SU-DHL-6 (cell line): ENCODE measurements around the gene ACAA1.

ENCODE experiments used
- H2AFZ ChIP-seq: fragments of 200-600 bp; sonication (generic); 2 replicates; pipeline ENCODE4 v1.6.1; 2014; ENCODE audit warnings: low read depth, mild to moderate bottlenecking, moderate library complexity, mixed read lengths, antibody characterized with exemption, low read length; ENCODE audit not compliant: severe bottlenecking
- H3F3A ChIP-seq: fragments of 200-600 bp; shearing (Covaris generic); 2 replicates; pipeline ENCODE4 v1.6.0; 2016; ENCODE audit warnings: antibody characterized with exemption, mild to moderate bottlenecking; ENCODE audit not compliant: insufficient read depth
- H3K27ac ChIP-seq: fragments of 200-600 bp; sonication (generic); 2 replicates; pipeline ENCODE4 v1.5.1; 2016; ENCODE audit warnings: low read depth, mild to moderate bottlenecking, low read length, moderate library complexity, mixed read lengths
- H3K27me3 ChIP-seq: fragments of 200-600 bp; sonication (generic), shearing (Covaris generic); 2 replicates; pipeline ENCODE4 v1.6.0; 2014; ENCODE audit warnings: mild to moderate bottlenecking, low read length
- H3K36me3 ChIP-seq: fragments of 200-600 bp; sonication (generic); 2 replicates; pipeline ENCODE4 v1.6.1; 2014; ENCODE audit warnings: mild to moderate bottlenecking, low read length, mixed read lengths
- H3K4me2 ChIP-seq: fragments of 300-600, 200-600 bp; shearing (Covaris generic), sonication (generic); 2 replicates; pipeline ENCODE4 v1.6.0; 2014; ENCODE audit warnings: low read length, low read depth, mild to moderate bottlenecking; ENCODE audit not compliant: poor library complexity, severe bottlenecking
- H3K4me3 ChIP-seq: fragments of 200-600 bp; sonication (generic); 2 replicates; pipeline ENCODE4 v1.5.1; 2014; ENCODE audit warnings: antibody characterized with exemption, low read length, mild to moderate bottlenecking, mixed read lengths; ENCODE audit not compliant: insufficient read depth, poor library complexity, severe bottlenecking
- H3K79me2 ChIP-seq: fragments of 200-600 bp; sonication (generic); 2 replicates; pipeline ENCODE4 v1.6.1; 2014; ENCODE audit warnings: mild to moderate bottlenecking, low read length, moderate library complexity; ENCODE audit not compliant: insufficient read depth
- H3K9ac ChIP-seq: fragments of 200-600 bp; sonication (generic); 2 replicates; pipeline ENCODE4 v1.7.0; 2014; ENCODE audit warnings: mild to moderate bottlenecking, low read length
- H3K9me2 ChIP-seq: fragments of 200-600 bp; sonication (generic); replicated peaks from 2 replicates; pipeline ENCODE4 v1.6.1; 2014; ENCODE audit warnings: low read length; ENCODE audit not compliant: insufficient read depth
- H3K9me3 ChIP-seq: fragments of 200-600 bp; sonication (generic); 2 replicates; pipeline ENCODE4 v1.6.1; 2014; ENCODE audit warnings: low read length, mixed read lengths; ENCODE audit not compliant: insufficient read depth
- H4K20me1 ChIP-seq: fragments of 200-600 bp; sonication (generic); 2 replicates; pipeline ENCODE4 v1.6.1; 2014; ENCODE audit warnings: low read depth, mild to moderate bottlenecking, antibody characterized with exemption, low read length, moderate library complexity, mixed read lengths
- EZH2phosphoT487 ChIP-seq: fragments of 200-600 bp; sonication (generic), shearing (Covaris generic); conservative IDR thresholded peaks from 2 replicates; pipeline ENCODE4 v1.6.1; 2018; ENCODE audit warnings: mild to moderate bottlenecking, antibody characterized with exemption, low read length, moderate library complexity, mixed read lengths
- TF ChIP-seq, protein P1 (sequence below): fragments of 200-600 bp; sonication (generic); IDR thresholded peaks from one replicate; pipeline ENCODE4 v1.5.1; 2017; ENCODE audit warnings: antibody characterized with exemption, mild to moderate bottlenecking, low read length, moderate library complexity; ENCODE audit not compliant: insufficient read depth, poor library complexity, severe bottlenecking

ACAA1 gene

DNA sequence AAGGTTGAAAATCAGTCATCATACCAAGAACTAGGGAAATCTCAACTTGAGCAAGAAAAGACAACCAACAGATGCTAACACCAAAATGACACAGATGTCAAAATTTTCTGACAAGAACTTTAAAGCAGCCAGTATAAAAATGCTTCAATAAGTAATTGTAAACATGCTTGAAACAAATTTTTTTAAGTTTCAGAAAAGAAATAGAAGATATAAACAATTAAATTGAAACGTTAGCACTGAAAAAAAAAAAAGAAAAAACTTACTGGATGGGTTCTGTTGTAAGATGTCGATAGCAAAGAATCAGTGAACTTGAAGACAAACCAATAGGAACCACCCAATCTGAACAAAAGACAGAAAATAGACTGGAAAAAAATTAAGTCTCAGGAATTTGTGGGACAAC is 9.6 kb upstream of the ACAA1 start:
- no peak overlapping the region for H2AFZ ChIP-seq
- H3K27me3 ChIP-seq, result no peaks in the 10 kb centered on the region
- H4K20me1 ChIP-seq, result no peaks in the 10 kb centered on the region
- H3F3A ChIP-seq, result no peaks in the 10 kb centered on the region
- no peaks in the 10 kb centered on the region for H3K79me2 ChIP-seq
- no peaks in the 10 kb centered on the region for H3K36me3 ChIP-seq
- no peaks in the 10 kb centered on the region for H3K9me2 ChIP-seq
- H3K4me2 ChIP-seq, result no peak overlapping the region
- H3K27ac ChIP-seq, result no peak overlapping the region
- 0 out of 2 replicates have a peak, but pooled peaks cover 4% of the 10 kb centered on the region for H3K9me3 ChIP-seq
- no peak overlapping the region for H3K4me3 ChIP-seq
- H3K9ac ChIP-seq, result no peak overlapping the region
- TF ChIP-seq, protein P1, sequence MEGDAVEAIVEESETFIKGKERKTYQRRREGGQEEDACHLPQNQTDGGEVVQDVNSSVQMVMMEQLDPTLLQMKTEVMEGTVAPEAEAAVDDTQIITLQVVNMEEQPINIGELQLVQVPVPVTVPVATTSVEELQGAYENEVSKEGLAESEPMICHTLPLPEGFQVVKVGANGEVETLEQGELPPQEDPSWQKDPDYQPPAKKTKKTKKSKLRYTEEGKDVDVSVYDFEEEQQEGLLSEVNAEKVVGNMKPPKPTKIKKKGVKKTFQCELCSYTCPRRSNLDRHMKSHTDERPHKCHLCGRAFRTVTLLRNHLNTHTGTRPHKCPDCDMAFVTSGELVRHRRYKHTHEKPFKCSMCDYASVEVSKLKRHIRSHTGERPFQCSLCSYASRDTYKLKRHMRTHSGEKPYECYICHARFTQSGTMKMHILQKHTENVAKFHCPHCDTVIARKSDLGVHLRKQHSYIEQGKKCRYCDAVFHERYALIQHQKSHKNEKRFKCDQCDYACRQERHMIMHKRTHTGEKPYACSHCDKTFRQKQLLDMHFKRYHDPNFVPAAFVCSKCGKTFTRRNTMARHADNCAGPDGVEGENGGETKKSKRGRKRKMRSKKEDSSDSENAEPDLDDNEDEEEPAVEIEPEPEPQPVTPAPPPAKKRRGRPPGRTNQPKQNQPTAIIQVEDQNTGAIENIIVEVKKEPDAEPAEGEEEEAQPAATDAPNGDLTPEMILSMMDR, result no peak
- TF ChIP-seq EZH2phosphoT487, result no peak

DNA sequence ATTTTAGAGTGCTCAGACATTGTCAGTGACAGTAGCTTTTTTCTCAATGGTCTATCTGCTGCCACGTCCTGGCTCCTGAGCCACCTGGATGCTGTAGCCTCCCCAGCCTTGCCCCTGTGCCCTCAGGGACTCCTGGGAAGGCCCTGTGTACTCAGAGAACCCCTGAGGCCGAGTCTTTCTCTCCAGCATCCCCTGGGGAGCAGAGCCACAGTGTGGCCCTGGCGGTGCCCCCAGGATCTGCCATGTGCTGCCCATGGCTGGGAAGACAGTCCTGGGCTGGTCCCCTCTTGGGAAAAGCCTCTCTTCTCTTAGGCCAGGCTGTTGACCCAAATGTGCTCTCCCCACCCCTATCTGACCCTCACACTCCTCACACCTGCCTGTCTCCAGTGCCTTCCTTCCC is 6.6 kb upstream of the ACAA1 start:
- H3K4me3 ChIP-seq, result no peak overlapping the region
- no peak for TF ChIP-seq EZH2phosphoT487
- TF ChIP-seq, protein P1, result no peak
- no peaks in the 10 kb centered on the region for H3K36me3 ChIP-seq
- no peak overlapping the region for H3K4me2 ChIP-seq
- 0 out of 2 replicates have a peak, but pooled peaks cover 9% of the 10 kb centered on the region for H3K79me2 ChIP-seq
- H4K20me1 ChIP-seq, result no peaks in the 10 kb centered on the region
- H3K9me3 ChIP-seq, result 0 out of 2 replicates have a peak, but pooled peaks cover 4% of the 10 kb centered on the region
- no peak overlapping the region for H3K27ac ChIP-seq
- H2AFZ ChIP-seq, result no peak overlapping the region
- no peak overlapping the region for H3K9ac ChIP-seq
- no peaks in the 10 kb centered on the region for H3K27me3 ChIP-seq
- H3F3A ChIP-seq, result no peaks in the 10 kb centered on the region
- no peaks in the 10 kb centered on the region for H3K9me2 ChIP-seq

DNA sequence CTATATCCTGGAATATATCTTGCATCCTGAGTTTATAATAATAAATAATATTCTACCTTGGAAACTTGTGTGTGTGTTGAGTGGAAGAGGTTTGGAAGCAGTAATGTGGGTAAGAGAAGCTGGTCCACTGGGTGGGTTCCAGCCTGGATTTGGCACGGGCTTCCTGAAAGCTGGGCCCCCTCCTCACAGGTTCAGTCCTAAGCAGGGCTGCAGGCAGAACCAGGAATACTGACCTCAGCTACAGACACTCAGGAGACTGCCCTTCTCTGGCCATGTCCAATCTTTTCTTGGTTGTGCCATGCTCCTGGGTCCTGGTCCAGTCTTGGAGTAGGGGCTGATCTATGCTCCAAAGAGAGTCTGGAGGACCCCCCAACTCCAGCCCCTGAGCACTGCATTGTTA is 6.0 kb upstream of the ACAA1 start:
- no peak overlapping the region for H3K9ac ChIP-seq
- H3K27me3 ChIP-seq, result no peaks in the 10 kb centered on the region
- H4K20me1 ChIP-seq, result no peaks in the 10 kb centered on the region
- 0 out of 2 replicates have a peak, but pooled peaks cover 9% of the 10 kb centered on the region for H3K79me2 ChIP-seq
- TF ChIP-seq, protein P1, result no peak
- TF ChIP-seq EZH2phosphoT487, result no peak
- H3K4me2 ChIP-seq, result no peak overlapping the region
- H2AFZ ChIP-seq, result no peak overlapping the region
- 0 out of 2 replicates have a peak, but pooled peaks cover 4% of the 10 kb centered on the region for H3K9me3 ChIP-seq
- H3K27ac ChIP-seq, result no peak overlapping the region
- no peaks in the 10 kb centered on the region for H3K36me3 ChIP-seq
- H3K4me3 ChIP-seq, result no peak overlapping the region
- no peaks in the 10 kb centered on the region for H3F3A ChIP-seq
- H3K9me2 ChIP-seq, result no peaks in the 10 kb centered on the region

DNA sequence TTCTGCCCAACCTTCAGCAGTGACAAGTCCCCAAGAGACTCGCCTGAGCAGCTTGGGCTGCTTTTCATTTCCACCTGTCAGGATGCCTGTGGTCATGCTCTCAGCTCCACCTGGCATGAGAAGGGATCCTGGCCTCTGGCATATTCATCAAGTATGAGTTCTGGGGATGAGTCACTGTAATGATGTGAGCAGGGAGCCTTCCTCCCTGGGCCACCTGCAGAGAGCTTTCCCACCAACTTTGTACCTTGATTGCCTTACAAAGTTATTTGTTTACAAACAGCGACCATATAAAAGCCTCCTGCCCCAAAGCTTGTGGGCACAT is 5.0 kb upstream of the ACAA1 start:
- H3K9me3 ChIP-seq, result 0 out of 2 replicates have a peak, but pooled peaks cover 4% of the 10 kb centered on the region
- no peaks in the 10 kb centered on the region for H3K36me3 ChIP-seq
- H3K4me2 ChIP-seq, result no peak overlapping the region
- H3K9ac ChIP-seq, result no peak overlapping the region
- no peak for TF ChIP-seq EZH2phosphoT487
- TF ChIP-seq, protein P1, result no peak
- no peak overlapping the region for H2AFZ ChIP-seq
- no peak overlapping the region for H3K27ac ChIP-seq
- no peaks in the 10 kb centered on the region for H3F3A ChIP-seq
- no peak overlapping the region for H3K4me3 ChIP-seq
- no peaks in the 10 kb centered on the region for H4K20me1 ChIP-seq
- no peaks in the 10 kb centered on the region for H3K27me3 ChIP-seq
- H3K9me2 ChIP-seq, result no peaks in the 10 kb centered on the region
- 0 out of 2 replicates have a peak, but pooled peaks cover 9% of the 10 kb centered on the region for H3K79me2 ChIP-seq
